NCI-H460 (cell line): ENCODE measurements around the gene CTSE. TPM values are rescaled to one million over a fixed set of nuclear protein-coding genes. Genes with fewer than 3 reads are reported as not detected.

Experiments used
- DNase-seq: peaks from one replicate; pipeline ENCODE4 v3.0.0-alpha.2; 2016; ENCODE audit warnings: low read depth; ENCODE audit errors: extremely low read depth
- total RNA-seq: library from RNA; depleted of rRNA; stranded (reverse); fragments of >200 nt; shearing (Covaris generic); gene quantifications from 2 replicates; pipeline ENCODE4 v1.2.3, GENCODE V29; 2014

The CTSE gene
- total RNA-seq, 1 experiment from 2014 or later = not detected

DNA sequence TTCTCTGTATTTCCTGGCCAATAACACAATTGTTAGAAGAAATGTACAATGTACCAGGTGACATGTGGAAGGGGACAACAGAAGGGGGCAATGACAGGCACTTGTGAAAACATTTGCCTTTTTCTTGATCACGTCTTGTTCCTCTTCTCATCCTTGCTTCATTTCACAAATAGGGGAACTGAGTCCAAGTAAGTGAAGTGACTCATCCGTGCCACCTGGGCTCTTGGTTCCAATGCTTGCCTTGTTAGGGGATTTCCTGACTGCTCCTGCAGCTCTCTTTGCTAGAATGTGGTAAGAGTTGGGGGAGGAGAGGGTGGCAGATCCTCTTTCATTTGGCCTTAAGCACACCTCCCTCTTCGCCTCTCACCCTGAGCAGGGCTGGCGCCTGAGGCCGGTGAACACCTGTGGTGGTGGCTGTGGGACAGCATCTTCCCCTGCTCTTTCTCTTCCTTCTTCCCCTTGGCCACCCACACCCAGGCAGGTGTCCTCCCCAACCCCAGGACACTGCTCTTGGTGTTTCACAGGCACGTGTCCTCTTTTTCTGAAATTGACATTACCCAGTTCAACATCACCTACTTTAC is 27.1 kb upstream of the CTSE start:
- no peak for DNase-seq

DNA sequence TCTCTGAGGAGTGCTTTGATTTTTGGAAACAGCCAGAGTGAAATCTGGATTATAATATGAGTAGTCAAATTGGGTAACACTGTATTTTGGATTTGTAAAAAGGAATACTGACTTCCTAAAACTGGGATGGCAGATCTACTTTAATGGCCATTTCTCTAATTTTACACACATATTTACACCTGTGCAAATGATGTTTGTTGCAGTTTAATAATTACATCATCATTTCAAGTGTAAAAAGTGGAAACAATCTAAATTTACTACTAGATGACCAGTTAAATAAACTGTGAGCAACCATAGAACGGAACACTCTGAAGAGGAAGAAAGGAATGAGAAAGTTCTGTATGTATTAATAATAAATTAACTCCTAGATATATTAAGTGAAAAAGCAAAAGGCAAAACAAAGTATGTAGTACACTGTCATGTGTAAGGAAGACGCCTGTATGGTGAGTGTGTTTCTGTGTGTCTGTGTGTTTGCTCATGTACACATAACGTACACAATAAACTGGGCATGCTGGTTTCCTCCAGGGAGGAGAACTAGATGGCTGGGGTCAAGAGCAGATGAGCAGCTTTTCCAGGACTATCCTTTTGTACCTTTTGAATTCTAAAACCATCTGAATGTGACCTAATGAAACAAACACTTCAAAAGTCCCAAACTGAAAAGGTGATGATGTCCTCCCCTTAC is 26.4 kb upstream of the CTSE start:
- no peak for DNase-seq

DNA sequence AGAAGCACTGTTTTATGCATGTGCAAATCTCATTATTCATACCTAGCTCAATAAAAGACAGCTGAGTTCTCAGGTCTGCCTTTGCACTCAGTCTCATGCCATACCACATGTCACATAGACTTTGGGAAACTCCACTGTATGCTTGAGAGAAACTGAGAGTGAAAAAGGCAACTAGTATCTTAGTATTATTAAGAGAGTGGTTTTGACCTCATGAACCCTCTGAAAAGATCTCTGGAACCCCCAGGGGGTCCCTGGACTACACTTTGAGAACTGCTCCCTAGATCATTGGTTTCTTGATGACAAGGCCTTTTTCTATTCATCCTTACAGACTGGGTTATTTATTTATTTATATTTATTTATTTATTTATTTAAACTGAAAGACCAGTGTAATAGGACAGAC is 25.6 kb upstream of the CTSE start:
- no peak for DNase-seq

DNA sequence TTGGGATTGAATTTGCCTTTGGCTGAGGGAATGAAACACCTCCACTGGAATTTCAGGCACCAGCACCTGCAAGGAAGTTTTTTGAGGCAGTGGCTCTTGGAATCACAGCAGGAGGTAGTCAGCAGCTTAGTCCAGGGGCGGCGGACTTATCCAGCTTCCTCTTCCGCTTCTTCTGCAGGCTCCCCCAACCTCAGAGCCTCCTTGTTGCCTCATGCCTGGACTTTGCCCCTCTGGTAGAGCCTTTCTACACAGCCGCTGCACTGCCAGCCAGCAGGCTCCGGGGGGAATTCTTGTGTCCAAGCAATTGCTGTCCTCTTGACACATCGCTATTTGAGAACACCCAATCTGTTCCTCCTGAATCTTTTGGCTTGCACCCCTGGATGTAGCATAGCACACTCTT is 24.9 kb upstream of the CTSE start:
- DNase-seq = no peak

DNA sequence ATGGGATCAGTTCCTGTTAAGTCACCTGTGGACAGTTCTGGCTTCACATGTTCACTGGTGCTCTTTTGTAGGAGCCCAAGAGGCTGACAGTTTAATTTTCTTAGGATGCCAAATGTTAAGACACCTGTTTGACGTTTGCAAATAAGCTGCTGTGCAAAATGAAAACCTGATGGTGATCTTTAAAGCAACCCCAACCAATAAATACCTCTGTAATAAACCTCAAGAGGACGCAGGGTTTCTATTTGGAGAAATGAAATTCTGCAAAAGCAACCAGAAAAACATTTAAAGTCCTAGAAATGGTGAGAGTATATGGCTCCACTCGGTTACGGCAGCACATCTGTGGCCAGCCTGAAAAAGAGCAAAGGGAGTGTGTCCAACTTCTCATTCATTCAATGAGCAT is 23.6 kb upstream of the CTSE start:
- DNase-seq = no peak

DNA sequence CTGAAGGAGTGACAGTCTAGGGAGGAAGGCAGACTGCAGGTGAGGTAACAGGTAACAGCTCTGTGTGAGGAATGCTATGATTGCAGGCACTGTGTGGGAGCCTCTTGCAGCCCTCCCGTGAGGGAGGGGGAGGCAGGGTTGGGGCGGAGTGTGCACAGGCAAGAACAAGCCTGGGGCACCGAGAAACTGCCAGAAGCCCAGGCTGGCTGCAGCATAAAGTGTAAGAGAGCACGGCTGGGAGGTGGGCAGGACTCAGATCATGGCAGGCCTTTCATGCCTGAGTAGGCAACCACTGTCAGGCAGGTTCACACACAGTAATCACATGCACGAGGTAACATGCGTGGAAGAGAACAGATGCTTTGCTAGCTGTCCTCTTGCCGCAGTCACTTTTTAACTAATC is 17.9 kb upstream of the CTSE start:
- DNase-seq = no peak

DNA sequence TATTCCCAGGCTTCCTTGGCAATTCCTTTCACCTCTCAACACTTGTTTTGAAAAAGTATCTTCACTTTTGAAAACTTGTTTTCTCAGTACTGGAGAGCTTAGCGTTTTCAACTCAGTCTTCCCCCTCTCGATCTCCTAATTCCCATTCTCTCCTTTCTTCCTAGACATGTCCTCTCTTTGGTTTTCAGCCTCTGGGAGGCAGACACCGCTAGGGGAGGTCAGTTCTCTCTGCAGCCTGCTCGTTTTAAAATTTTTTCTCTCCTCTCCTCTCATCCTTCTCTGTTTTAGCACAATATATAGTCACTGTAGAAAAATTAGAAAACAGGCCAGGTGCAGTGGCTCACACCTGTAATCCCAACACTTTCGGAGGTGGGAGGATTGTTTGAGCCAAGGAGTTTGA is 16.6 kb upstream of the CTSE start:
- no peak for DNase-seq

DNA sequence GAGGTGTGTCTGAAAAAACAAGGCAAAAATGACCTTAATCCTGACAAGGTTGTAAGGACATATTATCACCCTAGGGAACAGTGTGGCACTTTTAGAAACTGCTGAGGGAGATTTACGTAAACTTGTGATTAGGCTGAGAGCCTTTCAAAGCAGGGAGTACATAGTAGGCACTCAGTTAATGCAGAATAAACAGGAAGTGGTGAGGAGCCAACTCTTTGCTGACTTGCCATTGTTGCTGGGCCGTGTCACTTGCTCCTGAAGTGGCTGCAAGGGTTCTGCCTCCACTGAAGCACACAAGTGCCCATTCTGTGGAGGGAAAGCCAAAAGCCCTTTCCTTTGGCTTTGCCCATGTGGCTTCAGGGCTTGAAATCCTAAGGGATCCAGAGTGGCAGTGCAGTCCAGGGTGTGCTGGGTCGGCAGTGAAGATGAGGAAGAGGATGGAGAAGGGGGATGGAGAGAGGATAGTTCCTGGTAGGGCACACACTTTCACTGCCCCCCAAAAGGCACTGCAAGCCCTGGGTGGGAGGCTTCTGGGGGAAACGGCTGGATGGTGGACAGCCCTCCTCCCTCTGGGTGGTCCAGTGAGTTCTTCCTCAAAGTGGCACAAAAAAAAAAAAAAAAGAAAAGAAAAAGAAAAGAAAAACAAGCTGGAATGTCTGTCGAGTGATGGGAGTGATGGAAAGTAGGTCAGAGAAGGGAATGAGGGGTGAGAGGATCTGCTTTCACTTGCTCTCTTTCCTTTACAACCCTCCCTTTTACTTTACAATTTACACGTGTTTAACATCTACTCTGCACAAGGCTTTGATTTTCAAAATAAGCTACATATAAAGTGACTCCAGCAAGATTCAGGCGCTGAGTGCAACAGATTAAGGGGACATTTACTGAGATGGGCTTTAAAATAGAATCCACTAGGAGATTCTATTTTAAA is 15.6 kb upstream of the CTSE start:
- no peak for DNase-seq

DNA sequence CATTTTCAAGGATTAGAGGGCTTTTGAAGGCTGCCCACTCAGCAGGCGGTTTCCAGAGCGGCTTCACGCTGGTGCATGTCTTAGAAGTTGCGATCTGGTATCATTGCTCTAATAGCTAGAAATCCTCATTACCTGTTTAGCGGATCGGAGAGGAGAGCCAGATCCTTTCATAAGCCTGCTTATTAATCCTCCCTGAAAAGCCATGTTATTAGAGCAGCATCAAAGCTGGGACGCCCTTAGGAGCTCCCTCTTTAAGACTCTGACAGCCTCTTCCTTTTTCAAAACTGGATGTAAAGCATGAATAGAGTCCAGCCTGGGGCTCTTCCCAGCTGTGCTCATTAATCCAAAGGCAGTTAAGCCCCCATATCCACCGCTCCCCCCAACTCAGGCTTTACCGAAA is 13.9 kb upstream of the CTSE start:
- no peak for DNase-seq

DNA sequence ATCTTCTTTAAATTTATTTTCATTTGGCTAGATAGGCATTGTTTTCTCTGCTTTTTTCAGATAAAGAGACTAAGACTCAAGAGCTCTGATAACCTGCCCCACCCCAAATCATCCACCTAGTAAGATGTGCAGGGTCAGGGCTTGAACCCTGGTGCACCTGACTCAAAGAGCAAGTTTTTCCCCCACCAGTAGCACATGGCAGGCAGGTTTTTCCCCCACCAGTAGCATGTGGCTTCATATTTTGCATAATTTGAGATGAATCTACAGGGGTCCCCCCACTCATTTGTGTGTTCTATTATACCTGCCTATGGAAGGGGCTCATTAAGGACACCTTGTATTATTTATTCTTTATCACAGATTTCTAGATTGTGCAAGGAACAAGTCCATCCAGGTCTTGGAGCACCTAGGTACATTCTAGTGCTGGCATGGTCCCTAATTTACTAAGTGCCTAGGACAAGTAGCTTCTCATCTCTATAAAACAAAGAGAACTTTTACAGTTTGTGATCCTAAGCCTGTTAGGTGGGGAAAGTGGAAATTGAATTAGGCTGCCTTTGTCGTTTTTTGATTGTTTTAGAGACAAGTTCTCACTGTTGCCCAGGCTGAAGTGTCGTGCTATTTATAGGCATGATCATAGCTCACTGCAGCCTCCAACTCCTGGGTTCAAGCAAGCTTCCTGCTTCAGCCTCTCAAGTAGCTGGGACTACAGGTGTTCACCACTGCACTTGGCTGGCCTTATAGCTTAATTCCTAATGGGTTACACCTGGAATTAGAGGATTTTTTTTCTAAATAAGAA is 13.2 kb upstream of the CTSE start:
- DNase-seq = no peak

DNA sequence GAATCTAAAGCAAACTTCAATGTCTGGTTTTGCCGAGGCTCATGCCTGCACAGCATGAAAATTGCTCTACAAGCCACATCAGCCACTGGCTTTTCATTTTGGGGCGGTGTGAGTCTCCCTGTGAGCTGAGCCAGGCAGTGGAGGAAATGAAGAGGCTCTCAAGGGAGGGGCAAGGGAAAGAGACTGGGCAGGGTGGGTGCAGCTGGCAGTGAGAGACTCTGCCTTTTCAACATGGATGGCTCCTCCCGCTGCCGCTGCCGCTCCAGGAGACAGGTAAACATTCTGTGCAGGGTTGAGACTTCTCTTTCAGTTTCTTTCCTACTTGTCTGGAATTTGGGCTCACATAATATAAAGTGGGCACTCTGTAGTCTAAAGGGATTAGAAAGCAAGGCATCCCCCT is 11.3 kb upstream of the CTSE start:
- DNase-seq = no peak

DNA sequence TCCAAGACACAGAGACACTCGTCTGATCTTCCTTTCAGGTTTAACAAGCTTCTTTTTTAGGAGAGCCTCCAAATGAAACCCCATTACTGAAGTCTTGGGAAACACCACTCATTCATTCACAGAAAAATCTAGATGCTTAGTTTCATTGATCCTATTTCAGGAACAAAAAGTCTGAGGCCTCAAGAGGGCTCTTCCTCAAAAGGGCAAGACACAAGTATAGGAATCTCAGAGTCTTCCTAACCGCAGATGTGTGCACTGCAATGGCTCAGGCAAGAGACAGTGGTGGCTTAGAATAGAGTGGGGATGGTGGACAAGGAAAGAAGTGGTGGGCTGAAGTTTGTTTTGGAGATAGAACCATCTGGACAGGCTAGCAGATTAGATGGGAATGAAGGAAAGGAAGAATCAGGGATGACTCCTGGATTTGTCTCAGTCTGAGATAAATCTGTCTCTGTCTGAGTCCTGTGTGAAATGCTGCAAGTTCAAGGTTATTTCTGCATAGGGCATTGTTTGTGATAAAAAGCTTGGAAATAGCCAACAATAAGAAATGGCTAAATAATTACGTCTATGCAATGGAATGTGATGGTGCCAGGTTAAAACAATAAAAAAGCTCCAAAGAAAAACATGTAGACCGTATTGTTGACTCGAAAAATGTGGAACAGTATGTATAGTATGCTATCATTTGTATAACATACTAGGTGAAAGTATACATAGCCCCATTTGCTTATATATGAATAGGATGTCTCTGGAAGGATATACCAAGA is 8.9 kb upstream of the CTSE start:
- no peak for DNase-seq

DNA sequence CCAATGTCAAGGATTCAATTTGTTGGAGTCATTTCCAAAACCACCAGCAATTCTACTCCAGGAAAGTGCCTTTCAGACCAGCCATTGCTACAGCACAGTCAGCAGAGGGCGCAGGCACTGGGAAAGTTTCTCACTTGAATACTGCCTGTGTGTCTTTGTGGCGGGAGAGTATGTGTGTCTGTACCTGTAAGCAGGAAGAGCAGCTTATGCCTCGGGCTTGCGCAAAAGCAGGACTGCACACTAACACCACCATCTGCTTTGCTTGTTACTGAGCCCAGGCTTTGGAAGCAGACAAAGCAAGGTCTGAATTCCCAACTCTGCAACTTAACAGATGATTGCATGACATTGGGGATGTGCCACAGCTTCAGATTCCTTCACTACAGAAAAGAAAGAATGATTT is 7.0 kb upstream of the CTSE start:
- peak; percentile 69 for DNase-seq

DNA sequence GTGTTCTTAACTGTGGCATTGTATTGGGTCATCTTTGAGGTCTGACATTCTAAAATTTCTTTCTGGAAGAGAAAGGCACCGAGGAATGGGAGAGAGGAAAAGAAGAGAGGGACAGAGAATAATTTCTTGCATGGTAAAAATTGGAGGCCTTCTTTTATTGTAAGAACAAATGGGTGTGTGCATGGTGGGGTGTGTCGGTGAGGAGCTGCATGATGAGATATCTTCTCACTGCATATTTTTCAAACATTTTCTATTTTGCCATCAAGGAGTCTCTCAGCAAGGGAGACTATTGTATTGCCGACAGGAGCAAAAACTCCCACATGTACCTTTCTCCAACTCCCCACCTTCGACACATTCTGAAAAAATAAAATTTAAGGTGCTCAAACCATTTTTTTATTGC is 6.5 kb upstream of the CTSE start:
- no peak for DNase-seq

DNA sequence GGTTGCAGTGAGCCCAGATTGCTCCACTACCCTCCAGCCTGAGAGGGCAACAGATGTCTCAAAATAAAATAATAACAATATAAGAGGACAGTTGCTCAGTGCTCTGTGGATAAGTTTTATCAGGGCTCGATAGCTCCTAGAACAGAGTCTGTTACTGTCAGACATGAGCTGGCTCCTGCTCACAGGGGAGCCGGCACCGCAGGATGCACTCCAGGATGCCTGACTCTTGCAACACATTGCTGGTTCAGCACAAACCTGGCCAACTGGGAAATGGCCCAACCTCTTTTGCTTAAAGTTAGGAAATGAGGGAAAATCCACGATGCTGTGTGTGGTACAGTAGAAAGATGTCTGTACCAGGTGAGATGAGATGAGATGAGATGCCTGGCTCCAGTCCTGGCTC is 5.8 kb upstream of the CTSE start:
- DNase-seq = no peak

DNA sequence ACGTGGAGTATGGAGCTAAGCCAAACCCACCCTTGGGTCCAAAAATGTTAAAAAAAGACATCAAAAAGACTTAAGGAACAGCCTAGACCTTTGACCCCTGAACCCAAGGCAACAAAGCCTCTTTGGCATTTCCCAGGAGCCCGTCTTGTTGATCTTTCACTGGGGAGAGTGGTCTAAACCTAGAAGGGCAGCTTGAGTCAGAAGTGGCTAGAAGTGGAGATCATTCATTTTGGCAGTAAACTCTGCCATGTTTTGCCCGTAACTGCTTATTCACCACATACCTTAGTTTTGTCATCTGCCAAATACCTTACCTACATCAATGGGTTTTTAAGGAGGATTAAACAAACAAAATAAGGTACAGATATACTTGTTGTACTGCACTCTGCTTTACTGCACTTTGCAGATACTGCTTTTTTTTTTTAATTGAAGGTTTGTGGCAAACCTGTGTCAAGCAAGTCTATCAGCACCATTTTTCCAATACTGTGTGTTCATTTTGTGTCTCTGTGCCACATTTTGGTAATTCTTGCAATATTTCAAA is 1.7 kb upstream of the CTSE start:
- DNase-seq = no peak

DNA sequence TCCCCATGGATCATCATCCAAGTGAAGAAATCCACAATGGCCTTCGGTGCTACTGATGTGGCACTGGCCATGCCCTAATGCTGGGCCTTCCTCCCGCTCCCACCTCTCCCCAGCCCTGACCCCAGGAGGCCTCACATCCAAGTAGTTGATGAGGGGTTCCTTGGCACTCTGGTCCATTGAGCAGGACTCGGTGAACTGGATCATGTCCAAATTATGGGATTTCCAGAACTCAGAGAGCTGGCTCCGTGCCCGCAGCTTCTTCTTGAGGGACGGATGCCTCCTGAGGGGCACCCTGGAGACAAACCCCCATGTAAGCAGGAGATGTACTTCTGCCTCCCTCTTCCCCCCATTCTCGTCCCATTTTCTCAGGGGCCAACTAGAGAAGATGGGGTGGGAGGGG is 929 bp downstream of the CTSE start:
- no peak for DNase-seq

DNA sequence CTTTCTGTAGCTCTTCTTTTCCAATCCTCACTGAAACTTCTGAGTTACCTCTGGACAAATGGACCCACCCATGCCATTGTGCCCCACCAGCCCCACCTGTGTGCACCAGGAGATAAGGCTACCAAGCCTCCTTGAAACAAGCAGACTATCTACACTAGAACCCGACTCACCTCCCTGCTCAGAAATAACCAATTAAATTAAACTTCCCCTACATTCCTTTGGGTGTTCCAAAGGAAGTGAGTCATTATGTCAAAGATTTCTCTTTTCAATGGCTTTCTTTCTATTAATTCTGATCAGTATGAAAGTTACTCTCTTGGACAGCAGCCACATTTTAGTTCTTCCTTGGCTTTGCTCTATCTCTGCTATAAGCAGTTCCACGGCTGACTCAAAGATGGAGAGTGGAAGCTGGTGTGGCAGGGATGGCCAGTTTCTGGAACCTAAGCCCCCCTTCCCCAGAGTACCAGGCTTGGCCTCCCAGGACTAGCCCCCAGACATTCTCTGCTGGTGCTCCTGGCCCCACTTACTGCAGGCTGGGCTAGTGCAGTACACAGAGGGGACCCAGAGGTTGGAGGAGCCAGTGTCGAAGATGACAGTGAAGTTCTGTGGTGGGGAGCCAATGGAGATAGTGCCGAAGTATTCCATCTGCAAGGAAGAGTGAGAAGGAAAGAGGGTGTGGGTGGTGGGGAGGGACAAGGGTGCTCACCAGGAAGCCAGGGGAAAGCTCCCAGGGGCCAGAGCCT is 1.9 kb downstream of the CTSE start:
- no peak for DNase-seq

DNA sequence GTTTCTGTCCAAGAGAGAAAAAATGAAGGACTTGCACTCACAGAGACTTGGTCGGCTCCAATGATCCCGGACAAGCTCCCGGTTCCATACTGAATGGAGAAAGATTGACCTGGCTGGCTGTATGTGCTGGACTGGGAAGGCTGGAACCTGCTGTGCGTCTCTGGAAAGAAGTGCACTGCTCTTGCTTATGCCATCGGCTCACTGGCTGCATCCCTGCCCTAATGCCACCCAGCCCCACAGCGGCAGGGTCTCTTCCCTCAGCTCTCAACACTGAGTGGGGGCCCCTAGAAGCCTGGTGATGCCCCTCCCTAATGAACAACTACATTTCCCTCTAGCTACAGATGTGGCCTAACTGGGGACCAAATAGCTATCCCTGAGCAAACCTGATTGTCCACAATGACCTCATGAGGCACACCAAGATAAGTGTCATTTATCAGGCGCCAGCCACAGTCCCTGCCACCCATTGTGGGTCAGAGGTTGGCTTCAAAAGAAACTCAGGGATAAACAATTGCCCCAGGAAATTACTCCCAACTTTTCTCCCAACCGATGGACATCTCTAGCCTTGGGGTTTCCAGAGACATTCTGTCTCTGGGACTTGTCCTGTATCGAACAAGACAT is 2.6 kb downstream of the CTSE start:
- no peak for DNase-seq
